ENCODE data around the gene LRRC27.
"Not testable (repeated sequence)": the region's sequence is repeated elsewhere in the genome, so short reads cannot be mapped to it uniquely, and the experiment has no call there.

The LRRC27 gene

DNA sequence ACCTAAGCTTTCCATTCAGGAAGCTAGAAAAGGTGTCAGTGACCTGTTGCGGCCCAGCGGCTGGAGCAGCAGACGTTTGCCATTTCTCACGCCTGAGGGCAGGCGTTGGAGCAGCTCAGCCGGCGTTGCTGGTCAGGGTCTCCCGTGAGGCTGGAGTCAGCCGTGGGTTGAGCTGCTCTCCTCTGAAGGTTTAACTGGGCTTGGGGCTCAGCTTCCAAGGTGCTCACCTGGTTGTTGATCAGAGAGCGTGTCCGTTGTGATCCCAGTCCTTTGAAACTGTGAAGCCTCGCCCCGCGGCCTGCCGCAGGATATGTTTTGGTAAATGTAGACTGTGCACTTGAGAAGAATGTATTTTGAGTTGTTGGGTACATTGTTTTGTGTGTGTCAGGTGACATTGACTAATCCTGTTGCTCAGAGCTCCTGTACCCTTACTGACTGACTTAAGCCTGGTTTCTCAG, 44.4 kb downstream of the LRRC27 start:
- FAIRE-seq: no peak

DNA sequence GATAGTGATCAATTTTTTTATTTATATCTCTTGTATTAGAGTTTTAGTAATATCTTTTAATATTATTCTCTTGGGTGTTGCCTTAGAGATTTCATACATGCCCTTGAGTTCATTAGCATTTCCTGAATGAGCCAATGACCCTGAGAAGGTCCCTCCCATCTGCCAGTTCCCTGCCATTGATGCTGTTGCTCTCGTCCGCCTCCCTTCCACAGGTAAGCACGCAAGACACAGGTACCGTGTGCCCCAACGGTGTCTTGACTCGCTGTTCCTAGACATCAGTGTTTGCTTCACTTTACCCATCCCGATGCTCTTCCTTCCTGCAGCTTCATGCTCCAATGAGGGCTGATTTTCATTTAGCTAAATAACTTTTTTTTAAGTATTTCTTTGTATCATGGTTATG, 45.3 kb downstream of the LRRC27 start:
- FAIRE-seq: no peak

DNA sequence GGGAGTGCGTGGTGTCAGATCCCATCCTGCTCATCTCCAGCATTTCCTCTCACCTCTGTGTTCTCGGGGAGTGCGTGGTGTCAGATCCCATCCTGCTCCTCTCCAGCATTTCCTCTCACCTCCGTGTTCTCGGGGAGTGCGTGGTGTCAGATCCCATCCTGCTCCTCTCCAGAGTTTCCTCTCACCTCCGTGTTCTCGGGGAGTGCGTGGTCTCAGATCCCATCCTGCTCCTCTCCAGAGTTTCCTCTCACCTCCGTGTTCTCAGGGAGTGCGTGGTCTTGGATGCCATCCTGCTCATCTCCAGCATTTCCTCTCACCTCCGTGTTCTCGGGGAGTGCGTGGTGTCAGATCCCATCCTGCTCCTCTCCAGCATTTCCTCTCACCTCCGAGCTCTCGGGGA, 47.0 kb downstream of the LRRC27 start:
- FAIRE-seq: not testable (repeated sequence)

DNA sequence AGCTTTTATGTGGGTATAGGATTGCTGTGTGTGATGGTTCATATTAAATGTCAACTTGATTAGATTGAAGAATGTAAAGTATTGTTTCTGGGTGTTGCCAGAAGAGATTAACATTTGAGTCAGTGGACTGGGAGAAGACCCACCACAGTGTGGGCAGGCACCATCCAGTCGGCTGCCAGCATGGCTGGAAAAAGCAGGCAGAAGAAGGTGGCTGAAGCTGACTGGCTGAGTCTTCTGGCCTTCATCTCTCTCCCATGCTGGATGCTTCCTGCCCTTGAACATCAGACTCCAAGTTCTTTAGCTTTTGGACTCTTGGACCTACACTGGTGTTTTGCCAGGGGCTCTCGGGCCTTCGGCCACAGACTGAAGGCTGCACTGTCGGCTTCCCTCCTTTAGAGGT, 49.0 kb downstream of the LRRC27 start:
- not testable (repeated sequence) for FAIRE-seq

DNA sequence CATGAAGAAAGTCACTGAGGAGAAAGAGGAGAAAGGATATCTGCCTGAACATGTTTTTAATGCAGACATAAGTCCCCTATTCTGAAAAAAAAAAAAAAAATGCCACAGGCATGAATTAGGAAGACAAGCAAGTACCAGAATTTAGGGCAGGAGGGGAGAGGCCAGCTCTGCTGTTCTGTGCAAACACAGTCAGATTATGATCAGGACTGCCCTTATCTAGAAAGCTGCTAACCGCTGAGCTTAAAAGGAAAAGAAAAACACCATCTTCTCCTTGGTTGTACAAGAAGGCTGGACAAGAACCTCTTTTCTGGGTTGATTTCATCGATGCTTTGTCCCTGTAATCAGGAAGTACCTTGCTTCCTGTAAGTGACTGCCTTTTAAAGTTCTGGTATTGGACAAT, 49.7 kb downstream of the LRRC27 start:
- FAIRE-seq: no peak

DNA sequence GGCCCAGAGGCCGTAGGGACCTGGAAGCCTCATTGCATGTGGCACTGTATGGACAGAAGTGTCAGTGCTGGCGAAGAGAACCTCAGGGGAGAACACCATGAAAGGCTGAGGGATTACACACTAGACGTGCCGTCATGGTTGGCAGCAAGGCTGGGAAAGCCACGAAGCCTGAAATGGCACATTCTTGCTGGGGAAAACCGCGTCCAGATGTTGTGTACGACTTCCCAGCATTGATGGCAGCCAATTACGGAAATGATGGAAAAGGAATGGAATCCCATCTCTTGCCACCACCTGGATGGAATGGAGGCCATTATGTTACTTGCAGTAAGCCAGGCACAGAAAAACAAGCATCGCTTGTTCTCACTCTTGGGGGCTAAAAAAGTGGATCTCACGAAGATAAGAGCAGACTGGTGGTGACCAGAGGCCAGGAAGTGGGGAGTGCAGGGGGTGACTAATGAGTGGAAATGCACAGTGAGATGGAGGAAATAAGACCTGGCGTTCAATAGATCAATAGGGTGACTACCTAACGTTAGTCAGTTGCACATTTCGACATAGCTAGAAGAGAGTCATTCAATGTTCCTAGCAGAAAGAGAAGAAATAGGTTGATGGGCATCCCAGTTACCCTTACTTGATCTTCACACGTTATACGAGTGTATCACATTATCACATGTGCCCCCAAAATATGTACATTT, 50.4 kb downstream of the LRRC27 start:
- no peak for FAIRE-seq

DNA sequence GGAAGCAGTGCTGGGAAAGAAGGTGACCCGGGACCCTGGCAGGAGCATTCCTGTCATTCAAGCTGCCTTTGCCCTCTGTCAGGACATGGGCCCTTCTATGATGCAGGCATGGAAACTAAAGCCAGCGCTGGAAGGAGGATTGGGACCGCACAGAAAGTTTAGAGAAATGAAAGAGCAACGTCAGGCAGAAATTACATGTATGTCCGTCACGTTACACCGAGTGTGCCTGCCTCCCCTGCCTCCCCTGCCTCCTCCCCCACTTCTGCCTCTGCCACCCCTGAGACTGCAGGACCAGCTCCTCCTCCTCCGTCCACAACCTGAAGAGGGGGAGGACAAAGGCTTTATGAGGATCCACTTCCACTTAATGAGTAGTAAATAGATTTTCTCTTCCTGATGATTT, 51.1 kb downstream of the LRRC27 start:
- no peak for FAIRE-seq

DNA sequence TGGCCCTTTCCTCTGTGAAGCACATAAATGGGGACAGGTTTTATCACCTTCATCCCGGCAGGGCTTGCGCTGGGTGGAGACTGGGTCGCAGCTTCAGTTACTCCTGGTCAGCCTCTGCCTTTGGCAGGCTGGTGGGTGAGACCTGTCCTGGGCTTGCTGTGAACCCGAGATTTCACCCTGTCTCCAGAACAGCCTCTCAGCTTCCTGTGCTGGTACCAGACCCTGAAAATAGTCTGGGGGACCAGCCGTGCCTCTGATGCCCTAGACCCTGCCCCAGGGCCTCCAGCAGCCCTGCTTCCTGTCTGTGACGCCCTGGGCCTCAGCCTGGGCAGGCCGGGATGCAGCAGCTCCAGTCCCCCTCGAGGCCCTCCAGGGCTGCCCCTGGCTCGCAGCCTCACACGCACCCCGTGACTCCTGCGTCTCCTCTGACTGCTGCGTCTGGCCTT, 51.8 kb downstream of the LRRC27 start:
- FAIRE-seq: no peak

DNA sequence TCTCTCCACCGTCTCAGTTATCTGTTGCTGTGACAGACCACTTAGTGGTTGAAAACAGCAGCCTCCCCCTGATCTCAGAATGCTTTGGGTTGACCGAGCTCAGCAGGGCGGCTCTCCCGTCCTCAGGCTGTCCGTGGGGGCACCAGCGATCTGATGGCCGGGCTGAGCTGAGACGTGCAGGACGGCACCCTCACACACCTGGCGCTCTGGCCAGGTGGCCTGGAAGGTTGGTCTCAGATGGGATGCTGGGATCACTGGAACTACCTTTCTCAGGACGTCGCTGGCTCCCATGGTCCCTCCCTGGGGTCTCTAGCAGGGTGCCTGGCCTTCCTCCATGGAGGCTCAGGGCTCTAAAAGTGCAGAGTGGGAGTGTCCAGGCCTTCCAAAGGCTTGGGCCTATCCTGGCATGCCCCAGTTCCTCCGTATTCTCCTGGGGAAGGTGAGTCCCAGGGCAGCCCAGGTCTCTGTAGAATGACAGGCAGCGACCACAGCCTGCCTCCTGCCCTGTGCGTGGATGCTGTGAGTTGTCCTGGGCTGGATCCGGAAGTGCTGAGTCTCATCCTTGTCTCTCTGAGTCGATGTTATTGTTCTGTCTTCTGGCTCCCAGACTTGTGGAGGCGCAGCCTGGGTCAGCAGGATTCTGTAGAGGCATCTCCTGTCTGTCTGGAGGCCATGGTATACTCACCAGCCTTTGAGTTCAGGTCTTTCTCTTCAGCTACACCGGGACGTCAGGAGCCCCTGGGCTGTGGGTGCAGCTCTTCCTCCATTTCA, 52.8 kb downstream of the LRRC27 start:
- no peak for FAIRE-seq

DNA sequence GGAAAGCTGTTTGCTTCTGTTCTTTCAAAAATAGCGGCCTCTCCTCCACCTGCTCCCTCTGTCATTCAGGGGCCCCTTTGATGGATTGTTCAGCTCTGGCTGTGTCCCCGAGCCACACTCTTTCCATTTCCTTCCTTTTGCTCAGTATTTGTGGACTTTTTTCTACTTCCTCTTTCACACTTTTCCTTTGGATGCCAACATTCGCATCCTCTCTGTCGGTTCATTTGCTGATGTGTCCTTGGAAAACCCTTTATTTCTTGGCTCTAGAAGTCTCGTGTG, 53.3 kb downstream of the LRRC27 start:
- no peak for FAIRE-seq

DNA sequence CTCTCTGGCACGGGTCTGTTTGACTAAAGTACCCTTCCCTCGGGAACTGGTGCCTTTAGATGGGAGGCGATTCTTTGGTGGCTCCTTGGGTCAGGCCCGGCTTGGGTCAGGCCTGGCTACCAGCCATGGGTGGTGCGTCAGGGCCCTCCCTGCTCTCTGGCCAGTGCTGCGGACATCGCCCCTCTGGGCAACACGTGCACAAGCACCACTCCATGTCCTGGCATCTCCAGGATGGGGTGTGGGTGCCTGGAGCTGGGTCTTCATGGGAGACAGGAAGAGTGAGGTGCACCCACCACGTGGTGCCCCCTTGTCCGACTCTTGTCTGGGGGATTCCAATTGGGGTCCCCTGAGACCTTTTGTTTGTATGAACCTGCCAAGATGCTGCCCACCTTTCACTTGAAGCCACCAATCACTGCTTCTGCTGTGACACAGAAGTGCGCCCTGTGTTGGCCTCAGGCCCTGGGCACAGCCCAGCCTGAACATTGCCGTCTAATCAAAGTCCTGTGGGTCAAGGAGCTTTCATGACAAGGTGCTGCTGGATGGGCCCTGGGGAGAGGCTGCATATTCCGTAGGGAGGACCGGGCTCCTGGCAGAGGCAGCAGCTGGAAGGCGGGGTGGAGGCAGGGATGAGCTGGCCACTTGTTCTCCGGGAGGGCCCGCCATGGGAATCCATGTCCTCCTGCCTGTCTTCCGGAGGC, 53.9 kb downstream of the LRRC27 start:
- no peak for FAIRE-seq

DNA sequence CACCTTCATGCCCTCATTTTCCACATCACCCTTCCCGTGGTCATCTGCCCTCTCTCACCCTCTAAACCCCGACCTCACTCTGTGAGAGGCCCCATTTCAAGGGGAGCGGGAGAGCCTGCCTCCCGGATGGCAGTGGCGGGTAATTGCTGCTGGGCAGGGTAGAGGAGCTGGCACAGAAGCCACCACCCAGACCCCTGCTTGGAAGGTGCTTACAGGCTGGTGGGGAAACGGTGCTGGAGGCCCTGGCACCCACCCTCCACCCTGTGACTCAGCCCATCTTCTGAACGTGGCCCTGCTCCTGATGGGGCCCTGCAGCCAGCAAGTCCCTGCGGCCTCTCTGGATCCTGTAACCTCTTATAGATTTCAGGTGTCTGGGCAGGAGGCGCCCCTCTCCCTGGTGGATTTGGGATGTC, 54.4 kb downstream of the LRRC27 start:
- no peak for FAIRE-seq

DNA sequence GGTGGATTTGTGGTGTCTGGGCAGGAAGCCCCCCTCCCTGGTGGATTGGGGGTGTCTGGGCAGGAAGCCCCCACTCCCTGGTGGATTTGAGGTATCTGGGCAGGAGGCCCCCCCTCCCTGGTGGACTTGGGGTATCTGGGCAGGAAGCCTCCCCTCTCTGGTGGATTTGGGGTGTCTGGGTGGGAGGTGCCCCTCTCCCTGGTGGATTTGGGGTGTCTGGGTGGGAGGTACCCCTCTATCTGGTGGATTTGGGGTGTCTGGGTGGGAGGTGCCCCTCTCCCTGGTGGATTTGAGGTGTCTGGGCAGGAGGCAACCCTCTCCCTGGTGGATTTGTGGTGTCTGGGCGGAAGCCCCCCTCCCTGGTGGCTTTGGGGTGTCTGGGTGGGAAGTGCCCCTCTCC, 54.9 kb downstream of the LRRC27 start:
- not testable (repeated sequence) for FAIRE-seq

DNA sequence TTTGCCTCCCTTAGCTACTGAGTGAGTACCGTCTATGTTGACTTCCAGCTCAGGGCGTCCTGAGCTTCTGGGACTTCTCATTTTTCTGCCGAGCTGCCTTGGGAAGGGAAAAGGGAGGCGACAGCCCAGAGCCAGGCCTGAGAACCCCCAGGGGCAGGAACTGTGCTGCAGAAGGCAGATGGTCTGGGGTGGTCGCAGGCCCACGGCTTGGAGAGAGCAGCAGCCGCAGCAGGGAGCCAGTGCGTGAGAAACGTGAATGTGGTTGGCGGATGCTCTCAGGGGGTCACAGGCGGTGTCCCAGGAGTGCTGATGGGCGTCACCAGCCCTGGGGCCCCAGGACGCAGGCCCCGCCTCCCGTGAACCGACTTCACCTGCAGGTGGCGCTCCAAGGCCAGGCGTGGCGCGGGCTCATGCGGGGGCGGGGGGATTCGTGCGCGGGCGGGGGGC, 55.8 kb downstream of the LRRC27 start:
- FAIRE-seq: no peak

DNA sequence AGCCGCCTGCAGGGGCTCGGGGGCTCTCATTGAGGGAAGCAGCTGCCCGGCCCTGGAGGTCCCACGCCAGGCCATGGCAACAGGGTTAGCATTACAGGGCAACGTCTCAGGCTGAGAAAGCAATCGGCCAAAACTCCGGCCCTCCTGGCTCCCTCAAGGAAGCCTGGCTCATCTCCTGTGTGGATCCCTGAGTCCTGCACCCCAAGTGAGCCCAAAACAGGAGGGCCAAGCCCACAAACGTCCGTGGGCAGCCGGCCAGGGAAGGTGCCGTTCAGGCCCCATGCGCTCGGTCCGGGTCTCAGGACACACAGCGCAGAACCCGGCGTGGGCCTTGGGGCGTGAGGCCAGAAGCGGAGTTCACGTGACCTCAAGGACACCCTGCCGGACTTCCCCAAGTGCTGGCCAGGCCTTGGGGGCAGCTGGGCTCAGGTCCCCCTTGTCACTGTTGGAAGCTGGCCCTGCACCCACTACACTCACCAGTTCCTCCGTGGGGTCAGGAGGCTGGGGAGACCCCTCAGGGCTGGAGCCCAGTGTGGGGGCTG, 57.0 kb downstream of the LRRC27 start:
- no peak for FAIRE-seq

DNA sequence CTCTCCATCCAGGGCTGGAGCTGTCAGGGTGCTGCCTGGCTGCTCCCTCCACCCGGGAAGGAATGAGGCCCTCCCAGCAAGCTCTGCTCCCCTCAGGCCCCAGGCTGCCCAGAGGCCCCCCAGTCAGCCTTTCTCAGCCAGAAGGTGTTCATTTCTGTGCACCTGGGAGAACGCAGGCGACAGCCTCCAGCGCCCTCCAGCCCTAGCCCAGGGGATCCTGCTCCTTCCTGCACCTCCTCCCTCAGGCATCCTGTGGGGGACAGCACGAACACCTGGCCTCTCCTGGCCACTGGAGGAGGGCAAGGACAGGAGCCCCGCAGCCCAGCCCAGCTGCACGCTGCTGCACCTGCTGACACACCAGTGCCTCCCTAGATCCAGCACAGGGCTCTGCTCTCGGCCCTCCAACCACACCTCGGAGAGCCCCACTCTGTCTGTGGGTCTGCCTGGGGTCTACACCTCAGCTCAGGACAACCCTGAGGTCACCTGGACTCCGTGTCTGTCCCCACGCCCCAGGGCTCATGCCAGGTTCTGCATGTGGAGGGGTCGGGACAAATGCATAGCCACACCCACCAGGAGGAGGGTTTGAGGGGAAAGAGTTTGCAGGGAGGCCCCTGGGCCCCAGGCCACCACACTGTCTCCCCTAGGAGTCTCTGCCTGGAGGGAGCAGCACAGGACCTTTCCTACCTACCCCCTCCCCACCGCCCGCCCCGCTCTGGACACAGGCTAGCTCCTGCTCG, 57.6 kb downstream of the LRRC27 start:
- FAIRE-seq: no peak

DNA sequence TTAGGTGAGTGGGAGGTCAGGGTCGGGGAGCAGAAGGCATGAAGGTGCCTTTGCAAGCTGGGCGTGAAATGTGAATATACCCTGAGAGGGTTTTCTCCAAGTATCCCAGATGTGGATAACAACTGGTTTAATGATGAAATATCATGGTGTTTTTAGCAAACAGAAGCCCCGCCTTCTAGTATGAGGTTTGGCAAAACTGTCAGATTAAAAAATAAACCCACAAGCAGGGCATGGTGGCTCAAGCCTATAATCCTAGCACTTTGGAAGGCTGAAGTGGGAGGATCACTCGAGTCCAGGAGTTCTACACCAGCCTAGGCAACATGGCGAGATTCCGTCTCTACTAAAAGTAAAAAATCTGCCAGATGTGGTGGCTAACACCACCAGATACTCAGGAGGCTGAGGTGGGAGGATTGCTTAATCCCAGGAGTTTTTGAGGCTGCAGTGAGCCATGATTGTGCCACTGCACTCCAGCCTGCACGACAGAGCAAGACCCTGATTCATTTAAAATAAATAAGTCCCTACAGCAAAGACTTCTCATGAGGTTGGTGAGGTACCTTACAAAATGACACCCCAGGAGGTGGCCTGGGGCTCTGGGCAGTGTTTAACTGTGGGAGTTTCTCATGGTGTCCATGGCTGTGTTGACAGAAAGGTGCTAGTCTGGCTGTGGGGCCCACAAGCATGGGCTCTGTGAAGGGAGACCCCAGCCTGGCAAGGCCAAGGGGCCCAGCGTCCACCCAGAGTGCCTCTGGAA, 58.4 kb downstream of the LRRC27 start:
- FAIRE-seq: no peak

DNA sequence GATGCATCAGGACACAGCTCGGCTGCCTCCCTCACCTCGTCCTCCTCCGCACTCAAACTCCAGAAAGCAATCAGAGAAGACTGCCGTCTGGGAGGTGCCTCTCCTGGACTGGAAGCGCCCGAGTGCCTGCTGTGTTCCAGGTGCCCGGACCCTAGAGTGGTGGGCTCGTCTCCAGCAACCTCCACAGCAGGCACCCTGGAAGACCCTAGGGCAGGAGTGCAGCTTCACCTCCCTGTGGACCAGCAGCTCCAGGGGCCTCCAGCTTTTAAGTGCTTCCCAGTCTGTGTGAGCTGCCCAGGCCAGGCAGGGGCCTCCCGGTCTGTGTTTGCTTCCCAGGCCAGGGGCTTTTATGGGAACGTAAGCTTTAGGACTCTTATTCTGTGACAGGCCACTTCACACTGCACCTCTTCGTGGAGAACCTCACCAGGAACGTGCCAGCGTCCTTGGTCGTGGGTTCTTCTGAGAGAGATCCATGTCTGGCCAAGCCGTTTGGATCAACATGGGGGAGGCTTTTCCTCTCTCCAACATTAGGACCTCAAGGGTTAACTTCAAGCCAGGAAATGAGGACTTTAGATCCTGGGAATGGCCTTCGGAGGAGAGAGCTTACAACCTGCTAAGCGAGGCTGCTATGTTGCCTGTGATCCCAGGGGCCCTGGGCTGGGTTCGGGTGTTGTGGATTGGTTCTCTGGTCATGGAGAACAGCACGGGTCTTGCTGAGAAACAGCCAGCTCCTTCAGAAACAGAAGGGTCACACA, 59.1 kb downstream of the LRRC27 start:
- FAIRE-seq: no peak

DNA sequence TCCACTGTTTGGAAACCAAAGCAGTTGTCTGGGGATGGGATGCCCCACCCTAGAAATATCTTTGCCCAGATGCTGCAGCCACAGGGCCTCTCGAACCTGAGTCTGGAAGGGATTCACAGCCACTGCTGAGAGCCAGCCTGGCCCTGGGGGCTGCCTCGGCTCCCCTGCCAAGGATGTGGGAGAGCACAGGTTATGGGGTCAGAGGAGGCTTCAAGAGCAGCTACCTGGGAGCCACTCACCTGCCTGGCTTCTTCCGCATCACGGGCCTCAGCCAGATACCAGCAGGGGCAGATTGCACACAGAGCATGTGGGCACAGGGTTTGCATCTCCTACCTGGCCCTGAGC, 59.7 kb downstream of the LRRC27 start:
- no peak for FAIRE-seq

DNA sequence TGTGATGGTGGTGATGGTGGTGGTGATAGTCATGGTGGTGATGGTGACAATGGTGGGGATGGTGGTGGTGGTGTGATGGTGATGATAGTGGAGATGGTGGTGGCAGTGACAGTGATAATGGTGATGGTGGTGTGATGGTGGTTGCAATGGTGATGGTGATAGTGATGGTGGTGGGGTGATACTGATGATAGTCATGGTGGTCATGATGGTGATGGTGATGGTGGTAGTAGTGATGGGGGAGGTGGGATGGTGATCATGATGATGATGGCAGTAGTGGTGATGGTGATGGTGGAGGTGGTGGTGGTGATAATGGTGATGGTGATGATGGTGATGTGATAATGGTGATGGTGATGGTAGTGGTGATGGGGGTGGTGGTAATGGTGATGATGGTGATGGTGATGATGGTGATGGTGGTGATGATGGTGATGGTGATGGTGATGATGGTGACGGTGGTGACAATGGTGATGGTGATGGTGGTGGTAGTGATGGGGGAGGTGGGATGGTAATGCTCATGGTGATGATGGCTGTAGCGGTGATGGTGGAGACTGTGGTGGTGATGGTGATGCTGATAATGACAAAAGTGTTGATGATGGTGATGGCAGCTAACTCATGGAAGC, 60.3 kb downstream of the LRRC27 start:
- no peak for FAIRE-seq

All from A204.1 (cell line).